ENCODE measurements around the gene RGS18.

DNA sequence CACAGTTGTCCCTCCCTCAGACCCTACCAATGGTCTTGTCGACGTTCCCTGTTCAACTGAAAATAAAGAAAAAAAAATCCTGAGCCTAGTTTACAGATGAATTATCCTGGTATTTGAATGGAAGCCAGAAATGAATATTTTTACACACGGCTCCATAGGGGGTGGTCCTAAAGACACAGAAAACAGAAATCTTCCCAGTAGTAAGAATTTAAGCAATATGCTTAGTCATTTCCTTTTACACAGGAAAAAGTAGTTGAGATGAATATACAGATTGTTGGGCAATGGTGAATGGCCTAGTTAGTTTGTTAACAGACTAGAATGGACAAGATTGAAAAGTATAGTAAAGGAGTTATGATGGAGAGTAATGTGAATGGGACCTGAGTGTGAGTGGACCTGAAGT lies 67.4 kb downstream of the RGS18 start:
- TF ChIP-seq ZMYM4 (CRISPR knock-in tag; IDR thresholded peaks at IDR 0.05) (no peak), NR2F2 (IDR thresholded peaks at IDR 0.05; ENCODE audit: borderline replicate concordance, low read depth) (no peak), POLR2AphosphoS5 (IDR thresholded peaks at IDR 0.05; ENCODE audit: low read depth, low read length) (no peak), JUNB (CRISPR knock-in tag; IDR thresholded peaks at IDR 0.05; ENCODE audit: borderline replicate concordance) (no peak), TAF1 (CRISPR knock-in tag; IDR thresholded peaks at IDR 0.05) (no peak), RXRA (CRISPR knock-in tag; IDR thresholded peaks at IDR 0.05) (no peak), ZNF180 (CRISPR knock-in tag; IDR thresholded peaks at IDR 0.05; ENCODE audit: borderline replicate concordance, low read depth) (no peak), BRCA1 (CRISPR knock-in tag; IDR thresholded peaks at IDR 0.05) (no peak), POLR2A (IDR thresholded peaks at IDR 0.05; ENCODE audit: insufficient read depth in 1 of 2, low read depth in 2 of 2, low read length in 2 of 2) (no peak), EZH2 (conservative IDR thresholded peaks at IDR 0.05; ENCODE audit: low read depth, low read length) (no peak)
- TF ChIP-seq, protein P1, sequence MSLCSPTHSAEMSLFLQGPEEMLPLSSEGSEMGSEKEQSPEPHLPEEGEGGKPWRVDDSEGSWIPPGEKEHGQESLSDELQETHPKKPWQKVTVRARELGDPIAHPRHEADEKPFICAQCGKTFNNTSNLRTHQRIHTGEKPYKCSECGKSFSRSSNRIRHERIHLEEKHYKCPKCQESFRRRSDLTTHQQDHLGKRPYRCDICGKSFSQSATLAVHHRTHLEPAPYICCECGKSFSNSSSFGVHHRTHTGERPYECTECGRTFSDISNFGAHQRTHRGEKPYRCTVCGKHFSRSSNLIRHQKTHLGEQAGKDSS (CRISPR knock-in tag; IDR thresholded peaks at IDR 0.05; ENCODE audit: borderline replicate concordance, low read depth) = no peak
- TF ChIP-seq, protein P2, sequence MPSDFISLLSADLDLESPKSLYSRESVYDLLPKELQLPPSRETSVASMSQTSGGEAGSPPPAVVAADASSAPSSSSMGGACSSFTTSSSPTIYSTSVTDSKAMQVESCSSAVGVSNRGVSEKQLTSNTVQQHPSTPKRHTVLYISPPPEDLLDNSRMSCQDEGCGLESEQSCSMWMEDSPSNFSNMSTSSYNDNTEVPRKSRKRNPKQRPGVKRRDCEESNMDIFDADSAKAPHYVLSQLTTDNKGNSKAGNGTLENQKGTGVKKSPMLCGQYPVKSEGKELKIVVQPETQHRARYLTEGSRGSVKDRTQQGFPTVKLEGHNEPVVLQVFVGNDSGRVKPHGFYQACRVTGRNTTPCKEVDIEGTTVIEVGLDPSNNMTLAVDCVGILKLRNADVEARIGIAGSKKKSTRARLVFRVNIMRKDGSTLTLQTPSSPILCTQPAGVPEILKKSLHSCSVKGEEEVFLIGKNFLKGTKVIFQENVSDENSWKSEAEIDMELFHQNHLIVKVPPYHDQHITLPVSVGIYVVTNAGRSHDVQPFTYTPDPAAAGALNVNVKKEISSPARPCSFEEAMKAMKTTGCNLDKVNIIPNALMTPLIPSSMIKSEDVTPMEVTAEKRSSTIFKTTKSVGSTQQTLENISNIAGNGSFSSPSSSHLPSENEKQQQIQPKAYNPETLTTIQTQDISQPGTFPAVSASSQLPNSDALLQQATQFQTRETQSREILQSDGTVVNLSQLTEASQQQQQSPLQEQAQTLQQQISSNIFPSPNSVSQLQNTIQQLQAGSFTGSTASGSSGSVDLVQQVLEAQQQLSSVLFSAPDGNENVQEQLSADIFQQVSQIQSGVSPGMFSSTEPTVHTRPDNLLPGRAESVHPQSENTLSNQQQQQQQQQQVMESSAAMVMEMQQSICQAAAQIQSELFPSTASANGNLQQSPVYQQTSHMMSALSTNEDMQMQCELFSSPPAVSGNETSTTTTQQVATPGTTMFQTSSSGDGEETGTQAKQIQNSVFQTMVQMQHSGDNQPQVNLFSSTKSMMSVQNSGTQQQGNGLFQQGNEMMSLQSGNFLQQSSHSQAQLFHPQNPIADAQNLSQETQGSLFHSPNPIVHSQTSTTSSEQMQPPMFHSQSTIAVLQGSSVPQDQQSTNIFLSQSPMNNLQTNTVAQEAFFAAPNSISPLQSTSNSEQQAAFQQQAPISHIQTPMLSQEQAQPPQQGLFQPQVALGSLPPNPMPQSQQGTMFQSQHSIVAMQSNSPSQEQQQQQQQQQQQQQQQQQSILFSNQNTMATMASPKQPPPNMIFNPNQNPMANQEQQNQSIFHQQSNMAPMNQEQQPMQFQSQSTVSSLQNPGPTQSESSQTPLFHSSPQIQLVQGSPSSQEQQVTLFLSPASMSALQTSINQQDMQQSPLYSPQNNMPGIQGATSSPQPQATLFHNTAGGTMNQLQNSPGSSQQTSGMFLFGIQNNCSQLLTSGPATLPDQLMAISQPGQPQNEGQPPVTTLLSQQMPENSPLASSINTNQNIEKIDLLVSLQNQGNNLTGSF (CRISPR knock-in tag; IDR thresholded peaks at IDR 0.05) = no peak
- TF ChIP-seq, protein P3, sequence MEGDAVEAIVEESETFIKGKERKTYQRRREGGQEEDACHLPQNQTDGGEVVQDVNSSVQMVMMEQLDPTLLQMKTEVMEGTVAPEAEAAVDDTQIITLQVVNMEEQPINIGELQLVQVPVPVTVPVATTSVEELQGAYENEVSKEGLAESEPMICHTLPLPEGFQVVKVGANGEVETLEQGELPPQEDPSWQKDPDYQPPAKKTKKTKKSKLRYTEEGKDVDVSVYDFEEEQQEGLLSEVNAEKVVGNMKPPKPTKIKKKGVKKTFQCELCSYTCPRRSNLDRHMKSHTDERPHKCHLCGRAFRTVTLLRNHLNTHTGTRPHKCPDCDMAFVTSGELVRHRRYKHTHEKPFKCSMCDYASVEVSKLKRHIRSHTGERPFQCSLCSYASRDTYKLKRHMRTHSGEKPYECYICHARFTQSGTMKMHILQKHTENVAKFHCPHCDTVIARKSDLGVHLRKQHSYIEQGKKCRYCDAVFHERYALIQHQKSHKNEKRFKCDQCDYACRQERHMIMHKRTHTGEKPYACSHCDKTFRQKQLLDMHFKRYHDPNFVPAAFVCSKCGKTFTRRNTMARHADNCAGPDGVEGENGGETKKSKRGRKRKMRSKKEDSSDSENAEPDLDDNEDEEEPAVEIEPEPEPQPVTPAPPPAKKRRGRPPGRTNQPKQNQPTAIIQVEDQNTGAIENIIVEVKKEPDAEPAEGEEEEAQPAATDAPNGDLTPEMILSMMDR (CRISPR knock-in tag; IDR thresholded peaks at IDR 0.05) = no peak
